ENCODE data around the gene LRRC75A. TPM values are rescaled to one million over a fixed set of nuclear protein-coding genes. Genes with fewer than 3 reads are reported as not detected.

LRRC75A gene
- total and polyA plus RNA-seq, 8 donors, result 1.1 to 306 (median 3.7) TPM

DNA sequence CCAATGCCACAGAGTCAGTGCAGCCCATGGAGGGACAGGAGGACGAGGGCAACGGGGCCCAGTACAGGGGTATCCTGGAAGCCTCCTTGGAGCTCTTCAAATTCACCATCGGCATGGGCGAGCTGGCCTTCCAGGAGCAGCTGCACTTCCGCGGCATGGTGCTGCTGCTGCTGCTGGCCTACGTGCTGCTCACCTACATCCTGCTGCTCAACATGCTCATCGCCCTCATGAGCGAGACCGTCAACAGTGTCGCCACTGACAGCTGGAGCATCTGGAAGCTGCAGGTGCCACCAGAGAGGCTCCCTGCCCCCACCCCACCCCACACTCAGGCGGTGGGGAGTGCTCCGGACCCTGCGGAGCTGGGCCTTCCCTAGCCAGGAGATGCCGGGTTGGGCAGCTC lies 60.0 kb downstream of the LRRC75A start:
- H3K36me3 ChIP-seq, result peaks cover 0 to 42% (median 28%) of the 10 kb centered on the region in 4 donors
- 92 to 98% (median 94%) methylated on average over 8 to 15 of the region's 15 CpGs for WGBS, 5 donors
- peaks cover 0 to 7% (median 3%) of the 10 kb centered on the region in 4 donors for H3K4me1 ChIP-seq
- H3K27me3 ChIP-seq, result no peaks in the 10 kb centered on the region
- DNase-seq, result no peak
- H3K27ac ChIP-seq, result no peak overlapping the region
- no peaks in the 10 kb centered on the region for H3K9me3 ChIP-seq
- no peak for TF ChIP-seq POLR2AphosphoS5 (IDR thresholded peaks at IDR 0.05)
- no peak for TF ChIP-seq POLR2A (IDR thresholded peaks at IDR 0.05)
- TF ChIP-seq, protein P1, sequence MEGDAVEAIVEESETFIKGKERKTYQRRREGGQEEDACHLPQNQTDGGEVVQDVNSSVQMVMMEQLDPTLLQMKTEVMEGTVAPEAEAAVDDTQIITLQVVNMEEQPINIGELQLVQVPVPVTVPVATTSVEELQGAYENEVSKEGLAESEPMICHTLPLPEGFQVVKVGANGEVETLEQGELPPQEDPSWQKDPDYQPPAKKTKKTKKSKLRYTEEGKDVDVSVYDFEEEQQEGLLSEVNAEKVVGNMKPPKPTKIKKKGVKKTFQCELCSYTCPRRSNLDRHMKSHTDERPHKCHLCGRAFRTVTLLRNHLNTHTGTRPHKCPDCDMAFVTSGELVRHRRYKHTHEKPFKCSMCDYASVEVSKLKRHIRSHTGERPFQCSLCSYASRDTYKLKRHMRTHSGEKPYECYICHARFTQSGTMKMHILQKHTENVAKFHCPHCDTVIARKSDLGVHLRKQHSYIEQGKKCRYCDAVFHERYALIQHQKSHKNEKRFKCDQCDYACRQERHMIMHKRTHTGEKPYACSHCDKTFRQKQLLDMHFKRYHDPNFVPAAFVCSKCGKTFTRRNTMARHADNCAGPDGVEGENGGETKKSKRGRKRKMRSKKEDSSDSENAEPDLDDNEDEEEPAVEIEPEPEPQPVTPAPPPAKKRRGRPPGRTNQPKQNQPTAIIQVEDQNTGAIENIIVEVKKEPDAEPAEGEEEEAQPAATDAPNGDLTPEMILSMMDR (IDR thresholded peaks at IDR 0.05), result no peak
- TF ChIP-seq EP300 (IDR thresholded peaks at IDR 0.05), result no peak
- intact Hi-C loops (cut with DNase I; ENCODE audit: low total_unique reads), result no loop called here
- H3K4me3 ChIP-seq, result no peak overlapping the region

DNA sequence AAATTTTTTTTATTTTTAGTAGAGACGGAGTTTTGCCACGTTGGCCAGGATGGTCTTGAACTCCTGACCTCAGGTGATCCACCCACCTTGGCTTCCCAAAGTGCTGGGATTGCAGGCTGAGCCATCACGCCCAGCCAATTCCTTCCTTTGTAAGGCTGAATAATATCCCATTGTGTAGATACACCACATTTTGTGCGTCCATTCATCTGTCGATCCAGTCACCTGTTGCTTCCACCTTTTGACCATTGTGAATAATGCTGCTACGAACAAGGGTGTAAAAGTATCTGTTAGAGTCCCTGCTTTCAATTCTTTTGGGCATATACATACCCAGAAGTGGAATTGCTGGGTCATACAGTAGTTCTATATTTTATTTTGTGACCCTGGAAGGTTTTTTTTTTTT lies 61.3 kb downstream of the LRRC75A start:
- no peak overlapping the region for H3K4me3 ChIP-seq
- no peaks in the 10 kb centered on the region for H3K9me3 ChIP-seq
- H3K27me3 ChIP-seq, result no peaks in the 10 kb centered on the region
- peaks cover 4 to 12% (median 9%) of the 10 kb centered on the region in 4 donors for H3K4me1 ChIP-seq
- TF ChIP-seq POLR2A (IDR thresholded peaks at IDR 0.05) (no peak), EP300 (IDR thresholded peaks at IDR 0.05) (no peak), POLR2AphosphoS5 (IDR thresholded peaks at IDR 0.05) (no peak)
- TF ChIP-seq, protein P1 (IDR thresholded peaks at IDR 0.05), result no peak
- 69 to 86% (median 72%) methylated on average over 6 of the region's 6 CpGs for WGBS, 5 donors
- H3K36me3 ChIP-seq, result peaks cover 0 to 56% (median 41%) of the 10 kb centered on the region in 4 donors
- no peak overlapping the region for H3K27ac ChIP-seq
- DNase-seq, result no peak
- intact Hi-C loops (cut with DNase I; ENCODE audit: low total_unique reads), result no loop called here

DNA sequence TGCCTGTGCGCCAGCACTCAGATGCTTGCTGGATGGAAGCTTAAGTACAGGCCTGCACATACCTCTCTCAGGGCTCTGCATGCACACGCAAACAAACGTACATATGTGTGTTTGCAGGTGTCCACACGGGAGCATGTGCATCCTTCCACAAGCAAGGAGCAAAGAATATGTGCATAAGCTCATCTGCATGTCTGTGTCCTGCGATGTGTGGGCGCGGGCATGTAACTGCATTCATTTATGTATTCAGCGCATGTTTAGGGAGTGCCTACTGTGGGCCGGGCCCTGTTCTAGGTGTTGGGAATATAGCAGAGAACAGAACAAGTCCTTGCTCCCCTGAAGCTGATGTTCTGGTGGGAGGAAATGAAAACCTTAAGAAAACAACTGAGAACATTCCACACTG lies 62.9 kb downstream of the LRRC75A start:
- intact Hi-C loops (cut with DNase I; ENCODE audit: low total_unique reads), result no loop called here
- Histone ChIP-seq H3K4me3 (no peak overlapping the region), H3K27ac (no peak overlapping the region), H3K9me3 (no peaks in the 10 kb centered on the region), H3K36me3 (peaks cover 0 to 64% (median 41%) of the 10 kb centered on the region in 4 donors), H3K4me1 (peaks cover 11 to 18% (median 13%) of the 10 kb centered on the region in 4 donors), H3K27me3 (no peaks in the 10 kb centered on the region)
- WGBS, 5 donors, result 90 to 97% (median 93%) methylated on average over 9 of the region's 9 CpGs
- TF ChIP-seq, protein P1 (IDR thresholded peaks at IDR 0.05), result no peak
- TF ChIP-seq POLR2AphosphoS5 (IDR thresholded peaks at IDR 0.05) (no peak), EP300 (IDR thresholded peaks at IDR 0.05) (no peak), POLR2A (IDR thresholded peaks at IDR 0.05) (no peak)
- no peak for DNase-seq

DNA sequence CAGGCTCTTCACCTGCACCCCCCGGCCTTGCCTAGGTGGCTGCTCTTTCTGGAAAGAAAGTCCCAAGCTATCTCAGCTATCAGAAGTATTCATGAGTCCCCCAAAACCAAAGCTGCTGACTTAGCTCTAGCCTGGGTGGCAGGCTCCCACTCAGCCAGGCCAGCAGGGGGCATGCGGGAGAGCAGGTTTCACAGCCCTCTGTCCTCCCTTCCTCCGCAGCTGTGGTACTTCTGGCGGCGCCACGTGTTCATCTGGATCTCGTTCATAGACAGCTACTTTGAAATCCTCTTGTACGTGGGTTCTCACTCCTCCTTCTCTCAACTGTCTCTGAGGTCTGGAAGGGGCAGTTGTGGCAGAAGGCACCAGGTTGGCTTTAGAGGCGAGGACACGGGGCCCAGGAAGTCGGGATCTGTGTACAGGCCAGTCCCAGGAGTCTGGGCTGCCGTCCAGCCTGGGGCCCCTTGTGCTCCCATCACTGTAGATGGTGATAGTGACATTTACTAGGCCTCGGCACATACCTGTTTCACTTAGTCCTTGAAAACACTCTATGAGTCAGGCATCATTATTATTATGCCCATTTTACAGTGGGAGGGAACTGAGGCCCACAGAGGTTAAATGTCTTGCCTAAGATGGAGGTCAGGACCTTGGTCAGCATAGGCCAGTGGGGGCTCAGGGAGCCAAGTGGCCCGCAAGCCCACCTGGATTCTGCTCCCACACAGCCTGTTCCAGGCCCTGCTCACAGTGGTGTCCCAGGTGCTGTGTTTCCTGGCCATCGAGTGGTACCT lies 63.7 kb downstream of the LRRC75A start:
- H3K27ac ChIP-seq, result no peak overlapping the region
- H3K36me3 ChIP-seq, result peaks cover 0 to 65% (median 48%) of the 10 kb centered on the region in 4 donors
- 43 to 64% (median 49%) methylated on average over 15 of the region's 15 CpGs for WGBS, 5 donors
- no peak overlapping the region for H3K4me3 ChIP-seq
- peaks cover 11 to 18% (median 13%) of the 10 kb centered on the region in 4 donors for H3K4me1 ChIP-seq
- peak; percentile 73 to 85 for DNase-seq
- TF ChIP-seq EP300 (IDR thresholded peaks at IDR 0.05) (no peak), POLR2AphosphoS5 (IDR thresholded peaks at IDR 0.05) (peak in 1 of 3 donors; percentile 13), POLR2A (IDR thresholded peaks at IDR 0.05) (no peak)
- TF ChIP-seq, protein P1 (IDR thresholded peaks at IDR 0.05), result peak in 5 of 7 experiments; percentile 41 to 68 (median 55)
- H3K27me3 ChIP-seq, result no peaks in the 10 kb centered on the region
- no peaks in the 10 kb centered on the region for H3K9me3 ChIP-seq
- intact Hi-C loops (cut with DNase I; ENCODE audit: low total_unique reads), result no loop called here

All from stomach (tissue), 9 donors.